SH-SY5Y (cell line): ENCODE data around the gene FAP.

Source experiments
- GATA2 ChIP-seq: IDR thresholded peaks from 2 replicates; pipeline ENCODE4 v1.6.1; 2011; ENCODE audit warnings: mild to moderate bottlenecking, low read depth, low read length
- GATA3 ChIP-seq: IDR thresholded peaks from 2 replicates; pipeline ENCODE4 v1.6.1; 2011; ENCODE audit warnings: low read depth, mild to moderate bottlenecking, low read length, moderate library complexity

- no peak for TF ChIP-seq GATA3
- TF ChIP-seq GATA2: no peak
Observed at GRCh38 chr2:162166174-162166573, 77.1 kb downstream of the FAP start.
